Measurements from ENCODE around the gene SCAMP1. TPM values are rescaled to one million over a fixed set of nuclear protein-coding genes. Genes with fewer than 3 reads are reported as not detected.
"Not testable (repeated sequence)": the region's sequence is repeated elsewhere in the genome, so short reads cannot be mapped to it uniquely, and the experiment has no call there.

The SCAMP1 gene
- polyA plus RNA-seq, 12 donors: 27.4 to 45.4 (median 38.9) TPM; not detected in 1

- no peak for DNase-seq
Observed at GRCh38 chr5:78419396-78419795, 59.0 kb downstream of the SCAMP1 start.

- no peak for DNase-seq
Observed at GRCh38 chr5:78420548-78420947, 60.1 kb downstream of the SCAMP1 start.

- no peak for DNase-seq
Observed at GRCh38 chr5:78424665-78425064, 64.2 kb downstream of the SCAMP1 start.

- DNase-seq: no peak
Observed at GRCh38 chr5:78429332-78429980, 69.0 kb downstream of the SCAMP1 start.

- no peak for DNase-seq
Observed at GRCh38 chr5:78430866-78431265, 70.4 kb downstream of the SCAMP1 start.

- DNase-seq: no peak
Observed at GRCh38 chr5:78433972-78434371, 73.6 kb downstream of the SCAMP1 start.

- no peak for DNase-seq
Observed at GRCh38 chr5:78447775-78448424, 87.5 kb downstream of the SCAMP1 start.

GRCh38 chr5:78449103-78449502, 88.7 kb downstream of the SCAMP1 start:
- DNase-seq: no peak

GRCh38 chr5:78457507-78457906, 97.1 kb downstream of the SCAMP1 start:
- not testable (repeated sequence) for DNase-seq

- no peak for DNase-seq
Observed at GRCh38 chr5:78458843-78459242, 98.4 kb downstream of the SCAMP1 start.

- DNase-seq: no peak
Observed at GRCh38 chr5:78467140-78467539, 106.7 kb downstream of the SCAMP1 start.

GRCh38 chr5:78467752-78468357, 107.4 kb downstream of the SCAMP1 start:
- no peak for DNase-seq

- DNase-seq: no peak
Observed at GRCh38 chr5:78471896-78472295, 111.5 kb downstream of the SCAMP1 start.

GRCh38 chr5:78472469-78473106, 112.2 kb downstream of the SCAMP1 start:
- no peak for DNase-seq

GRCh38 chr5:78473751-78474150, 113.3 kb downstream of the SCAMP1 start:
- DNase-seq: no peak

GRCh38 chr5:78475370-78475769, 115.0 kb downstream of the SCAMP1 start:
- no peak for DNase-seq

GRCh38 chr5:78476795-78477194, 116.4 kb downstream of the SCAMP1 start:
- no peak for DNase-seq

GRCh38 chr5:78482948-78483347, 122.5 kb downstream of the SCAMP1 start:
- DNase-seq: no peak

GRCh38 chr5:78483809-78484521, 123.5 kb downstream of the SCAMP1 start:
- no peak for DNase-seq

GRCh38 chr5:78486218-78486617, 125.8 kb downstream of the SCAMP1 start:
- DNase-seq: no peak

- DNase-seq: no peak
Observed at GRCh38 chr5:78487846-78488245, 127.4 kb downstream of the SCAMP1 start.

Measured in muscle of arm (tissue), 12 donors.